CD14-positive monocyte (primary cell): ENCODE measurements around the gene ZNF296. TPM values are rescaled to one million over a fixed set of nuclear protein-coding genes. Genes with fewer than 3 reads are reported as not detected.
A peak's percentile ranks its signal among the peaks of the same experiment; 100 is the strongest.

Experiments used
- DNase-seq, 3 donors: peaks; one replicate each; pipeline ENCODE4 v3.0.0-alpha.2; 2011 to 2022
- H2AFZ ChIP-seq: 2 replicates; pipeline ENCODE4 v1.6.0; 2012; ENCODE audit warnings: mild to moderate bottlenecking, low read depth, low read length, inconsistent platforms; ENCODE audit not compliant: insufficient read depth, poor library complexity, severe bottlenecking
- H3K27ac ChIP-seq, 2 donors: 1 replicate in 1 of 2; 2 replicates in 1 of 2; pipeline ENCODE4 v1.5.1; 2012 to 2013; ENCODE audit warnings: low read length in 2 of 2, control low read depth in 1 of 2, inconsistent platforms in 1 of 2, low read depth in 1 of 2, mild to moderate bottlenecking in 1 of 2
- H3K27me3 ChIP-seq, 2 donors: one replicate each; pipeline versions ENCODE4 v1.6.0 to v1.6.1; 2011 to 2013; ENCODE audit warnings: low read length in 2 of 2; ENCODE audit not compliant: control insufficient read depth in 2 of 2, insufficient read depth in 2 of 2
- H3K36me3 ChIP-seq, 2 donors: replicated peaks in 1 of 2; 1 replicate in 1 of 2; 2 replicates in 1 of 2; pipeline versions ENCODE4 v1.5.1 to v1.6.1; 2012 to 2013; ENCODE audit warnings: low read length in 2 of 2, control low read depth in 1 of 2, inconsistent platforms in 1 of 2, mild to moderate bottlenecking in 1 of 2; ENCODE audit not compliant: insufficient read depth in 2 of 2, control insufficient read depth in 1 of 2
- H3K4me1 ChIP-seq, 2 donors: 1 replicate in 1 of 2; 2 replicates in 1 of 2; pipeline versions ENCODE4 v1.5.1 to v1.6.1; 2012 to 2013; ENCODE audit warnings: low read length in 2 of 2, control low read depth in 1 of 2, inconsistent platforms in 1 of 2, mild to moderate bottlenecking in 1 of 2, moderate library complexity in 1 of 2; ENCODE audit not compliant: insufficient read depth in 2 of 2, control insufficient read depth in 1 of 2
- H3K4me2 ChIP-seq: replicated peaks from 2 replicates; pipeline ENCODE3; 2012; ENCODE audit warnings: low read length, moderate library complexity, mild to moderate bottlenecking; ENCODE audit not compliant: poor library complexity, severe bottlenecking; ENCODE audit errors: extremely low read depth
- H3K4me3 ChIP-seq, 3 experiments: fragments of 200-600 bp in 1 of 3; sonication (generic) in 1 of 3; replicated peaks in 1 of 3; 1 replicate in 2 of 3; 2 replicates in 1 of 3; pipeline ENCODE4 v1.5.1; 2011 to 2013; ENCODE audit warnings: low read length in 3 of 3, mild to moderate bottlenecking in 3 of 3, control low read depth in 2 of 3, low read depth in 2 of 3, inconsistent platforms in 1 of 3, moderate library complexity in 1 of 3
- H3K79me2 ChIP-seq: 2 replicates; pipeline ENCODE4 v1.6.0; 2012; ENCODE audit warnings: mild to moderate bottlenecking, control low read depth, inconsistent platforms, low read length, moderate library complexity; ENCODE audit not compliant: insufficient read depth
- H3K9ac ChIP-seq: 2 replicates; pipeline ENCODE4 v1.6.0; 2017; ENCODE audit warnings: low read length, mild to moderate bottlenecking; ENCODE audit not compliant: insufficient read depth, poor library complexity, severe bottlenecking
- H3K9me3 ChIP-seq, 2 donors: replicated peaks in 1 of 2; 1 replicate in 1 of 2; 2 replicates in 1 of 2; pipeline versions ENCODE4 v1.5.1 to v1.6.1; 2012 to 2013; ENCODE audit warnings: low read length in 2 of 2, control low read depth in 1 of 2; ENCODE audit not compliant: control insufficient read depth in 1 of 2, insufficient read depth in 1 of 2
- H4K20me1 ChIP-seq: 2 replicates; pipeline ENCODE4 v1.6.0; 2012; ENCODE audit warnings: mild to moderate bottlenecking, low read length, control low read depth, moderate library complexity; ENCODE audit not compliant: insufficient read depth
- H3K27ac Mint-ChIP-seq, 7 donors: one replicate each; pipeline ENCODE4 v1.8.0; 2020; ENCODE audit warnings: mild to moderate bottlenecking in 7 of 7, mixed read lengths in 7 of 7, moderate library complexity in 6 of 7, inconsistent platforms in 2 of 7
- H3K27me3 Mint-ChIP-seq, 3 donors: one replicate each; pipeline ENCODE4 v1.8.0; 2021 to 2022; ENCODE audit warnings: low read depth in 3 of 3, mild to moderate bottlenecking in 3 of 3, mixed read lengths in 3 of 3, moderate library complexity in 3 of 3, inconsistent platforms in 1 of 3
- H3K36me3 Mint-ChIP-seq, 2 donors: one replicate each; pipeline ENCODE4 v1.8.0; 2020; ENCODE audit warnings: mixed read lengths in 2 of 2, inconsistent platforms in 1 of 2, mild to moderate bottlenecking in 1 of 2
- H3K4me1 Mint-ChIP-seq: one replicate; pipeline ENCODE4 v1.8.0; 2020; ENCODE audit warnings: mild to moderate bottlenecking, mixed read lengths
- H3K4me3 Mint-ChIP-seq, 2 donors: one replicate each; pipeline ENCODE4 v1.8.0; 2020; ENCODE audit warnings: mild to moderate bottlenecking in 2 of 2, mixed read lengths in 2 of 2, moderate library complexity in 1 of 2
- H3K9me3 Mint-ChIP-seq, 7 donors: one replicate each; pipeline ENCODE4 v1.8.0; 2020 to 2022; ENCODE audit warnings: mixed read lengths in 7 of 7, mild to moderate bottlenecking in 6 of 7, moderate library complexity in 6 of 7, inconsistent platforms in 2 of 7
- CTCF ChIP-seq: fragments of 200-600 bp; IDR thresholded peaks from one replicate; pipeline ENCODE4 v1.8.0; 2022; ENCODE audit warnings: antibody characterized with exemption, mild to moderate bottlenecking
- WGBS: methylation state at CpG from one replicate; pipeline ENCODE4 v1.1.5; 2013; ENCODE audit warnings: missing lambda C conversion rate; ENCODE audit not compliant: insufficient coverage; 5-methylcytosine and 5-hydroxymethylcytosine counted together
- intact Hi-C, 2 donors: fragments of 100-400 bp; cut with micrococcal nuclease; formaldehyde crosslinking; loops; one replicate each; pipeline versions ENCODE4 v1.15.0 to v1.15.1; 2023
- polyA plus RNA-seq, 3 donors: library from polyadenylated mRNA; depleted of rRNA in 1 of 3; unstranded in 2 of 3; stranded (reverse) in 1 of 3; fragments of 300-500 nt in 2 of 3; fragments of >200 nt in 1 of 3; fragmentation: Illumina TruSeq in 2 of 3; gene quantifications; 1 replicate in 2 of 3; 2 replicates in 1 of 3; pipeline ENCODE4 v1.2.3, GENCODE V29; 2012 to 2021

The ZNF296 gene
- polyA plus RNA-seq, 3 donors = 3.8 to 7.2 (median 6.5) TPM

- 93% methylated on average over 13 of the region's 19 CpGs for WGBS
- Mint-ChIP-seq H3K27me3 (no peaks in the 10 kb centered on the region), H3K4me3 (no peak overlapping the region), H3K36me3 (peaks cover 46 to 70% of the 10 kb centered on the region in 2 donors), H3K4me1 (peaks cover 18% of the 10 kb centered on the region), H3K9me3 (peaks cover 0 to 3% (median 0%) of the 10 kb centered on the region in 7 donors), H3K27ac (peak overlapping the region in 5 of 7 donors; percentile 4 to 76 (median 41))
- intact Hi-C loops = no loop called here
- Histone ChIP-seq H3K4me1 (peaks cover 16 to 17% of the 10 kb centered on the region in 2 donors), H4K20me1 (peaks cover 84% of the 10 kb centered on the region), H3K79me2 (peaks cover 45% of the 10 kb centered on the region), H3K4me3 (no peak overlapping the region), H3K9me3 (no peaks in the 10 kb centered on the region), H3K27me3 (no peaks in the 10 kb centered on the region), H3K9ac (no peak overlapping the region), H3K27ac (no peak overlapping the region), H3K36me3 (peaks cover 64 to 67% of the 10 kb centered on the region in 2 donors), H2AFZ (no peak overlapping the region), H3K4me2 (no peak overlapping the region)
- TF ChIP-seq CTCF = no peak
- no peak for DNase-seq
Observed at GRCh38 chr19:45070861-45071544, 5.3 kb downstream of the ZNF296 start.

- 92% methylated on average over 4 of the region's 6 CpGs for WGBS
- Histone ChIP-seq H3K4me3 (no peak overlapping the region), H3K27me3 (no peaks in the 10 kb centered on the region), H3K4me2 (no peak overlapping the region), H2AFZ (no peak overlapping the region), H3K36me3 (peaks cover 72 to 75% of the 10 kb centered on the region in 2 donors), H3K9ac (no peak overlapping the region), H3K4me1 (peaks cover 14 to 16% of the 10 kb centered on the region in 2 donors), H3K9me3 (no peaks in the 10 kb centered on the region), H4K20me1 (peaks cover 88% of the 10 kb centered on the region), H3K79me2 (peaks cover 47% of the 10 kb centered on the region), H3K27ac (peak overlapping the region in 1 of 2 donors; percentile 11)
- no peak for DNase-seq
- no peak overlapping the region for H3K4me3 Mint-ChIP-seq
- no peak for TF ChIP-seq CTCF
- peak overlapping the region in 4 of 7 donors; percentile 36 to 76 (median 46) for H3K27ac Mint-ChIP-seq
- H3K36me3 Mint-ChIP-seq = peaks cover 53 to 78% of the 10 kb centered on the region in 2 donors
- H3K4me1 Mint-ChIP-seq = peaks cover 18% of the 10 kb centered on the region
- intact Hi-C loops = no loop called here
- H3K27me3 Mint-ChIP-seq = no peaks in the 10 kb centered on the region
- H3K9me3 Mint-ChIP-seq = peaks cover 0 to 3% (median 0%) of the 10 kb centered on the region in 7 donors
Observed at GRCh38 chr19:45070214-45070613, 6.1 kb downstream of the ZNF296 start.
